ENCODE results near the gene AATF.

Gene AATF

GRCh38 chr17:36979565-36979941 lies 30.8 kb downstream of the AATF start:
- no peak for DNase-seq (ENCODE audit: low read depth, low spot score)

DNA sequence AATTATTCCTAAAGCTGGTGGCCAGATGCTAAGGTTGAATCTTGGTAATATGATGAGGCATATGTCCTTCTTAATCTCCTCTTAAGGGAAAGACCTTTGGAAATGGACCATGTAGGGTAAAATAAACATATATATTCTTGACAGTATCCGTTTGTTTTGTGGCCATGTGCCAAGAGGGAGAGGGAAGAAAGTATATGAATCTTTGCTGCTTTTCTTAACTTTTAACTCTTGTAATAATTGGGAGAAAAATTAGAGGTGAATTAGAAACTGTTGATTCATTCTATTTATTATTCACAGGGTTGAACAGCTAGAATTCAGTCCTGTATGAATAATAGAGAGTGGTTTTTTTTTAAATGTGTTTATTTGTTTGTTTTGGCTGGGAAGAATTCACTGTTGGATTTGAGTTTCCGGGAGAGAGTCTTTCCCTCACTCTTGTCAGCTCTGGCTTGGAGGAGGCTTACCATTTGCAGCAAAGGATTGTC lies 31.6 kb downstream of the AATF start:
- no peak for DNase-seq (ENCODE audit: low read depth, low spot score)

DNA sequence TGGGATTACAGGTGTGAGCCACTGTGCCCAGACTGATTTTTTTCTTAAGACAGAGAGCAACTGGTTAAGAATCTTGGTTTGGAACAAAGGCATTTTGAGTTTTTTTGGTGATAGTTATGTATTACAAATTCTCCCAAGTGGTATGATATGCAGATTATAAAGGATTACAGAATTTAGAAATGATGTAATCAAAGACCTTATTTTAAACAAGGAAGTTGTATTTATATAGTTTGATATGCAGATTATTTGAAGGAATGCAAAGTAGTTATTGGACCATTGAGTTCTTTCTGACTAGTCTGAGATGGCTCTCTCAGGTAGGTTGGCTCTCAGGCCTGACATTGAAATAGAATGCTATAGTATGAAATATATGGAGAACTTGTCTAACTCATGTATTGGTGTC lies 34.9 kb downstream of the AATF start:
- DNase-seq (ENCODE audit: low read depth, low spot score), result no peak

- DNase-seq (ENCODE audit: low read depth, low spot score), result no peak
Measured at GRCh38 chr17:36989173-36989572, 40.4 kb downstream of the AATF start.

- no peak for DNase-seq (ENCODE audit: low read depth, low spot score)
Measured at GRCh38 chr17:36992701-36993100, 43.9 kb downstream of the AATF start.

DNA sequence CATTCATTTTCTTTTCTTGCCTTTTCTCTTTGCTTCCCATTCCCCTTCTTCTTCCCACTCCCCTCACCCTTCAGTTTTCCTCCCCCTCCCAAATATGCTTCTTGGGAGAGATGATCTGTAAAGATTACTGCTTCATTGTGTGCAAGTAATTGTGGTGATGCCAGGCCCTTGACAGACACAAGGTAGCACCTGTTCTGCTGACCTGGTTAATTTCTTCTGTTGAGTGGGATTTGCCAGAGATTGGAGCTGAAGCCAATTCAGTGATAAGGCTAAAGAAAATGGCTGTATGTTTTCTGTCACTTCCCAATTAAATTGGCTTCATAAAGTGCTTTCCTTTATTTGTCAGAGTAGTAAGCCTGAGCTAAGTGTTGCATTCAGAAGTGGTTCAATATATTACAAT lies 44.5 kb downstream of the AATF start:
- DNase-seq (ENCODE audit: low read depth, low spot score), result no peak

DNA sequence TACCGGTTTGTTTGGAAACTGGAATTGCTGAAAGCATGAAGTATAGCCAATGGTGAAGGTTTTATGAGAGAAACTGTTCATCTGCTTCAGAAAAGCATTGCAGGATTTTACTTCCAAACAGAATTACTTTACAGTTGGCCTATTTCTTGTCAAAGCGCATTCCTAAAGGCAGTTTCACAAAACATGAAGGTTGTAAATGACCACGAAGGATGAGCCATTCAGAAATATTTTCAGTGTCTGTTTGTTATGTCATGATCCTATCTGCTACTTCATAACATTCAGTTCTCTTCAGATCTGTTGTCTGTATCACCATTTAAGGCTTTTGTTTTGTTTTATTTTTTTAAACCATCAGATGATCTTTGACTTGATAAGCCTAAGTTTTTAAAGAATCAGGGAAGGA lies 45.7 kb downstream of the AATF start:
- DNase-seq (ENCODE audit: low read depth, low spot score), result no peak

DNA sequence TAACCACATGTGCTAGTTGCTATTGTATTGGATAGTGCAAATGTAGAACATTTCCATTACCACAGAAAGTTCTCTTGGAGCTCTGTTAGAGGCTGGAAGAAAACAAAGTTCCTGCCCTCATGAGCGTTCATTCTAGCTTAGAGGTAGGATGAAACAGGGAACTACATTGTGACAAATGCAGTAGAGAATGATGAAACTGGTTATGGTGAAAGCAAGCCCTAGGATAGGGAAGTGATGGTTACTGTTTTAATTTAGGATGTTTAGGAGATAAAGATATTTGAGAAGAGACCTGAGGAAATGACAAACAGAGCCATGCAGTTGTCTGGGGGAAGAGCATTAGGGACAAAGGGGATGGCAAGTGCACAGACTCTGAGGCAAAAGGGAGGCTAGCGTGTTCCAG lies 50.7 kb downstream of the AATF start:
- DNase-seq (ENCODE audit: low read depth, low spot score), result no peak

DNA sequence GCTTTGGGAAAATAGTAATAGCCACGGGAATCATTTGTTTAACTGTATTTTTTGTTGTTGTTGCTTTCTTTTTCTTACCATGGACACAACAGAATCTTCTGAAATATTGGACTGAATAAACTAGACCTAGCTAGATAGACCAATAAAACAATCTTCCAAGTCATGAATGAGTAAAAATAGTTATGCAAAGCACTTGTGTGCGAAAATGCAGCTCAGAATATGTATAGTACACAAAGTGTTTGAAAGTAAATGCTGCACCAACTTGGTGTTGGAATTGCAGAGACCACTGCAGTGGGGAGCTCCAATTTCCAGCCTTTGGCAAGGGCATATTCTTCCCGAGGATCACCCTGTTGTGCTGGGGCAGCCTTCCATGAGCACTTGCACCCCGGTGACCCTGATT lies 68.0 kb downstream of the AATF start:
- no peak for DNase-seq (ENCODE audit: low read depth, low spot score)

- no peak for DNase-seq (ENCODE audit: low read depth, low spot score)
Measured at GRCh38 chr17:37017404-37017803, 68.7 kb downstream of the AATF start.

DNA sequence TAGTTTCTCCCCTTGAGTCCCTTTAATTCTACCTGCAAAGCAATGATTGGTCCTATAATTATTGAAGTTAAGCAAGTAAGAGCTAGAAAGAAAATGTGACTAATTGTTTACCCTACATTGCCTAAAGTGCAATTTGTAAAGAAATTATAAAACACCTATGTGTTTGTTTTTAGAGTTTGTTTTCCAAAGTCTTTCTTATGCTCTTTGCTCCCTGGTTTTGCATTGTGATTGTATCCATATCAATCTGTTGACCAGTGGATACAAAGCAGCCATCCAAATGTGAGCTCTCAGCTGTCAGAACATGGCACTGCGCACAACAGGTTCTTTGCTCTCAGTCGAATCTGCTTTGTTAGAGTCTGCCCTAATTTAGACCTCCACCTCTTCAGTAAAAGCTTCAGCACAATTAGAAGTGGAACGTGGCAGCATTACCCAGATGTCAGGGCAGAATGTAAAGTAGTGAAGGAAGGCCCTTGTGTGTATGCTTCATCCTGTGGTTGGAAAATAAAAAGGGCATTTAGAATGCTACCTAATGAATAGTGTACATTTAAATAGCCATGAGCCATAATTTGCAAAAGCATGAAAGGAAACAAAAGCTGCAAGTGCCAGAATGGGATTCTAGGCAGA lies 70.5 kb downstream of the AATF start:
- no peak for DNase-seq (ENCODE audit: low read depth, low spot score)

GRCh38 chr17:37019741-37020129 lies 71.0 kb downstream of the AATF start:
- DNase-seq (ENCODE audit: low read depth, low spot score), result no peak

GRCh38 chr17:37024181-37024637 lies 75.5 kb downstream of the AATF start:
- DNase-seq (ENCODE audit: low read depth, low spot score), result peak; percentile 11

- DNase-seq (ENCODE audit: low read depth, low spot score), result no peak
Measured at GRCh38 chr17:37025238-37025637, 76.5 kb downstream of the AATF start.

DNA sequence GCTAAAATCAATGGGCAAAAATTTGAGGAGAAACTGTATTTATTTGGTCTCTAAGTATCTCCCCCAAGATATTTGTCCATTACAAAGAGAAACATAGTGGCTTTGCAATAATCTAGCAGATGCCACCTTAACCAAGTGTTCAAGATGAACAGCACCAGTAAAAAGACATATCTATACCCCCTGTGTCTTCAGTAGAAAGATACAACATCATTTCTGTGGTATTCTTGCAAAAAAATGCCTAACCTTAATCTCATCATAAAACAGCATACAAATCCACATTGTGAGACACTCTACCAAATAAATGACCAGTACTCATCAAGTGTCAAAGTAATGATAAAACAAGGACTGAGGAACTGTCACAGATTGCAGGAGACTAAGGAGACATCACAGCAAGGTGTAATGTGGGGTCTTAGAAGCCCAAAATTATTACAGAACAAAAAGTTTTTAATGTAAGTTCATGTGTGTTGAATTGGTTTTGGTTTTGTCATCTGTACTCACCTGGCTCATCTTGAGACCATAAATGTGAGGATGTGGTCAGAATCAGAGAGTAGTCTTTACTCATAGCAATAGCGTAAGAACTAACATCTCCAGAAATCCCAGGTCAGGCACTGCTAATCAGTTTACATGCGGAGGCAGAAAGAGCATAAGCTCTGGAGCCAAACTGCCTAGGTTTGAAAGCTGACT lies 77.2 kb downstream of the AATF start:
- DNase-seq (ENCODE audit: low read depth, low spot score), result no peak

DNA sequence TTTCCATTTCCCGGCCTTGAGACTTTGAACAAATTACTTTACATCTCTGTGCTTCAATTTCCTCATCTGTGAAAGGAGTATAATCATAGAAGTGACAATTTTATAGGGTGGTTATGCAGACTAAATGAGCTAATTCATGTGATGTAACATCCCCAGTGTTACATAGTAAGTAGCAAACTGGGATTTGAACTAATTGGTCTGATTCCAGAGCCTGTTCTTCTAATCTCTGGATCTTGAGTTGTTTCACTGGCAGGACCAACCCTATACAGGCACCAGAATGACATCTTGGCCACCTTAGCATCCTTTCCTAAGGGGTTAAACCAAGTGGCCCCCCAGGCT lies 77.7 kb downstream of the AATF start:
- DNase-seq (ENCODE audit: low read depth, low spot score), result no peak

DNA sequence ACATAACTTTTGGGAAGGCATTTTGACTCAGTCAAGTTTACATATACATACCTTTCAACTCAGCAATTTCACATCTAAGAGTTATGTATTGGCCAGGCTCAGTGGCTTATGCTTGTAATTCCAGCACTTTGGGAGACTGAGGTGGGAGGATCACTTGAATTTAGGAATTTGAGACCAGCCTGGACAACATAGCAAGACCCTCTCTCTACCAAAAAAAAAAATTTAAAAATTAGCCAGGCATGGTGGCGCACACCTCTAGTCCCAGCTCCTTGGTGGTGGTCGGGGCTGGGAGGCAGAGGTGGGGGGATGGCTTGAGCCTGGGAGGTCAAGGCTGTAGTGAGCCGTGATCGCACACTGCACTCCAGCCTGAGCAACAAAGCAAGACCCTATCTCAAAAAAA lies 79.3 kb downstream of the AATF start:
- no peak for DNase-seq (ENCODE audit: low read depth, low spot score)

DNA sequence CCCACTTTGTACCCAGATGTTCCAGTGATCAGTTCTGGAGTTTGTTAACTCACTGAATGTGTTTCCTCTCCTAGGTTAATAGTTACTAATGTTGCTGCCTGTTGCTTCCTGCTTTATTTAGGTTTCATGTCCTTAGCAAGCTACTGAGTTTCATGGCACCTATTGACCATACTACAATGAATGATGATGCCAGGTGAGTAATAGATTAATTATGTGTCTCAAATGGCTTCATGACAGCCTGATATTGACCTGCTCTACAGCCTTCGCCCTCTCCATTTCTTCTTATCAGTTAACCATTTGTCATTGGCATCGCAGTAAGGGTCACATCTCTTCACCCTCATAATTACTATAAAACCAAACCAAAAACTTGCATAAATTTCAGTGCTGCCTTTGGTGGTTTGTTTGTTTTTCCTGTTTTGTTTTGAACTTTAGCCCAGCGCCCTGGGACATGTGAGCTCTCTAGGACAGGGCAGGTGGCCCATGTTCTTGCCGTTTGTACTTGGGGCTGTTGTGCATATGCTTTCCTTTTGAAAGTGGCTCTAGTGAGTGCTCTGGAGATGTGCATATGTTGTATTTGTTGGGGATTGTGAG lies 82.8 kb downstream of the AATF start:
- no peak for DNase-seq (ENCODE audit: low read depth, low spot score)

- DNase-seq (ENCODE audit: low read depth, low spot score), result no peak
Measured at GRCh38 chr17:37037590-37038155, 88.9 kb downstream of the AATF start.

DNA sequence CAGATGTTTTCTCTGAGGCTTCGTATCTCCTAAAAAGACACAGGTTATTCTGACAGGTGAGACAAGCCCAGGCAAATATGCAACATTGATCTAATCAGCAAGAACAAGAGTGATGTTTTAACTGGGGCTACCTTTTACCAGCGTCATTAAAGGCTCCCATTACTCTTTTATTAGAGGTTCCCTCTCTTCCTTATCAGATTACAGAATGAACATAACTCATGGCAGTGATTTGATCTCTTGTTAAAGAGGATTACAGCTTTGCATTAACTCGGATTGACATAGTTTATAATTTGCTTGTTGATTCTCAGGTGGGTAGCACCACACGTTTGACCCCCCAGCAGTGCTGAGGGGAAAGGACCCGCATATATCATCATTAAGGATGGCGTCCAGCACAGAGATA lies 90.5 kb downstream of the AATF start:
- no peak for DNase-seq (ENCODE audit: low read depth, low spot score)

- DNase-seq (ENCODE audit: low read depth, low spot score), result no peak
Measured at GRCh38 chr17:37041932-37042331, 93.2 kb downstream of the AATF start.

GRCh38 chr17:37043201-37043600 lies 94.4 kb downstream of the AATF start:
- DNase-seq (ENCODE audit: low read depth, low spot score), result no peak

GRCh38 chr17:37045351-37045922 lies 96.7 kb downstream of the AATF start:
- DNase-seq (ENCODE audit: low read depth, low spot score), result no peak

Measured in ELF-1 (cell line).